Measurements from ENCODE around the gene ARL16. TPM values are rescaled to one million over a fixed set of nuclear protein-coding genes. Genes with fewer than 3 reads are reported as not detected.

The ARL16 gene
- total RNA-seq, 1 experiment from 2014 or later, result 47.5 TPM

DNA sequence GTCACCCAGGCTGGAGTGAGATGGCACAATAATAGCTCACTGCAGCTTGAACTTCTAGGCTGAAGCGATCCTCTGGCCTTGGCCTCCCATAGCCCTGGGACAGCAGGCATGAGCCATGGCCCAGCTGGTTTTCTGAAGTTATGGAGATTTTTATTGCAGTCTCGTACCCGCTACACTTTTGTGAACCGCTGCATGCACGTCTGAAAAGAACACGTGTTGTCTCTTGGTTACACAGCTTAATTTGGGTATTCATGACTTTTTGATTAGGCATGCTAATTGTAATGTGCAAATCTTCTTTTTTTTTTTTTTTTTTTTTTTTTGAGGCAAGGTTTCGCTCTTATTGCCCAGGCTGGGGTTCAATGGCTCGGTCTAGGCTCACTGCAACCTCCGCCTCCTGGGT, 41.8 kb upstream of the ARL16 start:
- Histone ChIP-seq H3K27ac (ENCODE audit: low read depth, low read length) (no peak overlapping the region), H3K79me2 (ENCODE audit: insufficient read depth, low read length) (no peaks in the 10 kb centered on the region), H4K20me1 (ENCODE audit: insufficient read depth) (no peaks in the 10 kb centered on the region), H3K9ac (ENCODE audit: low read length) (no peak overlapping the region), H3K9me2 (ENCODE audit: insufficient read depth) (no peaks in the 10 kb centered on the region), H2AFZ (ENCODE audit: low read depth, low read length, poor library complexity, severe bottlenecking) (no peak overlapping the region), H3K36me3 (ENCODE audit: control insufficient read depth in 1 of 2, insufficient read depth in 2 of 2, low read length in 2 of 2) (no peaks in the 10 kb centered on the region), H3K27me3 (ENCODE audit: insufficient read depth, low read length) (no peaks in the 10 kb centered on the region), H3K9me3 (ENCODE audit: control insufficient read depth in 1 of 2, insufficient read depth in 1 of 2, low read depth in 1 of 2, low read length in 2 of 2) (no peaks in the 10 kb centered on the region), H3K4me1 (ENCODE audit: control insufficient read depth in 1 of 2, insufficient read depth in 2 of 2, low read length in 2 of 2) (peaks cover 50 to 51% of the 10 kb centered on the region in 2 experiments), H3K4me3 (replicated peaks in 1 of 2; ENCODE audit: low read depth in 1 of 2, low read length in 2 of 2) (no peak overlapping the region), H3K4me2 (ENCODE audit: low read length) (no peak overlapping the region)
- DNase-seq (ENCODE audit: low read depth, low spot score) (no peak), ATAC-seq (no peak)
- intact Hi-C loops (cut with micrococcal nuclease), result no loop called here
- ChIA-PET POLR2A (interaction anchor here (0.7 to 1.2 kb wide), 3 partner anchors 12 to 147 kb away, joined by 3 to 5 read pairs (median 3); no protein-coding TSS in a partner anchor), RAD21 (ENCODE audit: low non-redundant PET in 1 of 2, low total read pairs in 2 of 2, uncharacterized antibody in 2 of 2, unreplicated experiment in 2 of 2) (no interaction called here), CTCF (interaction anchor here (1.3 to 1.5 kb wide), 2 partner anchors 10 to 305 kb away, joined by 3 read pairs; no protein-coding TSS in a partner anchor)
- BruUV-seq (replicated peaks), result no TSS peak
- no peak for TF ChIP-seq ELF1 (IDR thresholded peaks at IDR 0.05; ENCODE audit: borderline replicate concordance, low read depth)
- no peak for TF ChIP-seq TCF7L2 (IDR thresholded peaks at IDR 0.05; ENCODE audit: borderline replicate concordance, extremely low read depth, insufficient read depth, insufficient read length)
- TF ChIP-seq POLR2A (IDR thresholded peaks at IDR 0.05; ENCODE audit: borderline replicate concordance, extremely low read depth, insufficient read depth, insufficient read length), result no peak
- TF ChIP-seq, protein P1, sequence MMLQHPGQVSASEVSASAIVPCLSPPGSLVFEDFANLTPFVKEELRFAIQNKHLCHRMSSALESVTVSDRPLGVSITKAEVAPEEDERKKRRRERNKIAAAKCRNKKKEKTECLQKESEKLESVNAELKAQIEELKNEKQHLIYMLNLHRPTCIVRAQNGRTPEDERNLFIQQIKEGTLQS (IDR thresholded peaks at IDR 0.05), result no peak
- no peak for TF ChIP-seq RAD21 (IDR thresholded peaks at IDR 0.05; ENCODE audit: low read depth)
- TF ChIP-seq, protein P2, sequence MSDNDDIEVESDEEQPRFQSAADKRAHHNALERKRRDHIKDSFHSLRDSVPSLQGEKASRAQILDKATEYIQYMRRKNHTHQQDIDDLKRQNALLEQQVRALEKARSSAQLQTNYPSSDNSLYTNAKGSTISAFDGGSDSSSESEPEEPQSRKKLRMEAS (IDR thresholded peaks at IDR 0.05), result no peak
- TF ChIP-seq JUND (IDR thresholded peaks at IDR 0.05), result no peak
- TF ChIP-seq FOSL1 (IDR thresholded peaks at IDR 0.05; ENCODE audit: low read depth), result no peak
- no peak for TF ChIP-seq SIN3A (IDR thresholded peaks at IDR 0.05; ENCODE audit: low read depth)
- no peak for TF ChIP-seq ZFX (IDR thresholded peaks at IDR 0.05)
- TF ChIP-seq, protein P3, sequence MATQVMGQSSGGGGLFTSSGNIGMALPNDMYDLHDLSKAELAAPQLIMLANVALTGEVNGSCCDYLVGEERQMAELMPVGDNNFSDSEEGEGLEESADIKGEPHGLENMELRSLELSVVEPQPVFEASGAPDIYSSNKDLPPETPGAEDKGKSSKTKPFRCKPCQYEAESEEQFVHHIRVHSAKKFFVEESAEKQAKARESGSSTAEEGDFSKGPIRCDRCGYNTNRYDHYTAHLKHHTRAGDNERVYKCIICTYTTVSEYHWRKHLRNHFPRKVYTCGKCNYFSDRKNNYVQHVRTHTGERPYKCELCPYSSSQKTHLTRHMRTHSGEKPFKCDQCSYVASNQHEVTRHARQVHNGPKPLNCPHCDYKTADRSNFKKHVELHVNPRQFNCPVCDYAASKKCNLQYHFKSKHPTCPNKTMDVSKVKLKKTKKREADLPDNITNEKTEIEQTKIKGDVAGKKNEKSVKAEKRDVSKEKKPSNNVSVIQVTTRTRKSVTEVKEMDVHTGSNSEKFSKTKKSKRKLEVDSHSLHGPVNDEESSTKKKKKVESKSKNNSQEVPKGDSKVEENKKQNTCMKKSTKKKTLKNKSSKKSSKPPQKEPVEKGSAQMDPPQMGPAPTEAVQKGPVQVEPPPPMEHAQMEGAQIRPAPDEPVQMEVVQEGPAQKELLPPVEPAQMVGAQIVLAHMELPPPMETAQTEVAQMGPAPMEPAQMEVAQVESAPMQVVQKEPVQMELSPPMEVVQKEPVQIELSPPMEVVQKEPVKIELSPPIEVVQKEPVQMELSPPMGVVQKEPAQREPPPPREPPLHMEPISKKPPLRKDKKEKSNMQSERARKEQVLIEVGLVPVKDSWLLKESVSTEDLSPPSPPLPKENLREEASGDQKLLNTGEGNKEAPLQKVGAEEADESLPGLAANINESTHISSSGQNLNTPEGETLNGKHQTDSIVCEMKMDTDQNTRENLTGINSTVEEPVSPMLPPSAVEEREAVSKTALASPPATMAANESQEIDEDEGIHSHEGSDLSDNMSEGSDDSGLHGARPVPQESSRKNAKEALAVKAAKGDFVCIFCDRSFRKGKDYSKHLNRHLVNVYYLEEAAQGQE (IDR thresholded peaks at IDR 0.05; ENCODE audit: low read depth), result no peak
- TF ChIP-seq EGR1 (IDR thresholded peaks at IDR 0.05; ENCODE audit: low read depth), result no peak
- TF ChIP-seq, protein P4, sequence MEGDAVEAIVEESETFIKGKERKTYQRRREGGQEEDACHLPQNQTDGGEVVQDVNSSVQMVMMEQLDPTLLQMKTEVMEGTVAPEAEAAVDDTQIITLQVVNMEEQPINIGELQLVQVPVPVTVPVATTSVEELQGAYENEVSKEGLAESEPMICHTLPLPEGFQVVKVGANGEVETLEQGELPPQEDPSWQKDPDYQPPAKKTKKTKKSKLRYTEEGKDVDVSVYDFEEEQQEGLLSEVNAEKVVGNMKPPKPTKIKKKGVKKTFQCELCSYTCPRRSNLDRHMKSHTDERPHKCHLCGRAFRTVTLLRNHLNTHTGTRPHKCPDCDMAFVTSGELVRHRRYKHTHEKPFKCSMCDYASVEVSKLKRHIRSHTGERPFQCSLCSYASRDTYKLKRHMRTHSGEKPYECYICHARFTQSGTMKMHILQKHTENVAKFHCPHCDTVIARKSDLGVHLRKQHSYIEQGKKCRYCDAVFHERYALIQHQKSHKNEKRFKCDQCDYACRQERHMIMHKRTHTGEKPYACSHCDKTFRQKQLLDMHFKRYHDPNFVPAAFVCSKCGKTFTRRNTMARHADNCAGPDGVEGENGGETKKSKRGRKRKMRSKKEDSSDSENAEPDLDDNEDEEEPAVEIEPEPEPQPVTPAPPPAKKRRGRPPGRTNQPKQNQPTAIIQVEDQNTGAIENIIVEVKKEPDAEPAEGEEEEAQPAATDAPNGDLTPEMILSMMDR (IDR thresholded peaks at IDR 0.05 in 2 of 3, conservative IDR thresholded peaks at IDR 0.05 in 1 of 3; ENCODE audit: borderline replicate concordance in 1 of 3, insufficient read depth in 1 of 3, low read depth in 2 of 3, low read length in 2 of 3), result no peak
- no peak for TF ChIP-seq SP1 (IDR thresholded peaks at IDR 0.05; ENCODE audit: low read depth)
- TF ChIP-seq, protein P5, sequence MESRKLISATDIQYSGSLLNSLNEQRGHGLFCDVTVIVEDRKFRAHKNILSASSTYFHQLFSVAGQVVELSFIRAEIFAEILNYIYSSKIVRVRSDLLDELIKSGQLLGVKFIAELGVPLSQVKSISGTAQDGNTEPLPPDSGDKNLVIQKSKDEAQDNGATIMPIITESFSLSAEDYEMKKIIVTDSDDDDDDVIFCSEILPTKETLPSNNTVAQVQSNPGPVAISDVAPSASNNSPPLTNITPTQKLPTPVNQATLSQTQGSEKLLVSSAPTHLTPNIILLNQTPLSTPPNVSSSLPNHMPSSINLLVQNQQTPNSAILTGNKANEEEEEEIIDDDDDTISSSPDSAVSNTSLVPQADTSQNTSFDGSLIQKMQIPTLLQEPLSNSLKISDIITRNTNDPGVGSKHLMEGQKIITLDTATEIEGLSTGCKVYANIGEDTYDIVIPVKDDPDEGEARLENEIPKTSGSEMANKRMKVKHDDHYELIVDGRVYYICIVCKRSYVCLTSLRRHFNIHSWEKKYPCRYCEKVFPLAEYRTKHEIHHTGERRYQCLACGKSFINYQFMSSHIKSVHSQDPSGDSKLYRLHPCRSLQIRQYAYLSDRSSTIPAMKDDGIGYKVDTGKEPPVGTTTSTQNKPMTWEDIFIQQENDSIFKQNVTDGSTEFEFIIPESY (IDR thresholded peaks at IDR 0.05; ENCODE audit: extremely low read depth, insufficient replicate concordance, low read length), result no peak
- no peak for TF ChIP-seq CEBPB (IDR thresholded peaks at IDR 0.05; ENCODE audit: low read depth)
- TF ChIP-seq EZH2phosphoT487 (IDR thresholded peaks at IDR 0.05; ENCODE audit: borderline replicate concordance), result no peak
- no peak for TF ChIP-seq YY1 (IDR thresholded peaks at IDR 0.05; ENCODE audit: extremely low read depth, insufficient replicate concordance, low read depth, low read length)
- no peak for TF ChIP-seq CBX3 (IDR thresholded peaks at IDR 0.05; ENCODE audit: low read depth)
- no peak for TF ChIP-seq EZH2 (IDR thresholded peaks at IDR 0.05)
